ENCODE data around the gene CIDEC. TPM values are rescaled to one million over a fixed set of nuclear protein-coding genes. Genes with fewer than 3 reads are reported as not detected.

The CIDEC gene
- total RNA-seq, 1 experiment from 2014 or later = 1.9 TPM

GRCh38 chr3:9833078-9833477 lies 47.0 kb downstream of the CIDEC start:
- H3K27me3 ChIP-seq (replicated peaks; ENCODE audit: control insufficient read depth, insufficient read depth, low read length) = no peaks in the 10 kb centered on the region
- ChIA-PET CTCF (interaction anchor here (0.6 kb wide), 1 partner anchor 194 kb away, joined by 4 read pairs; no protein-coding TSS in a partner anchor), POLR2A (no interaction called here)
- no peak for DNase-seq
- intact Hi-C loops (cut with micrococcal nuclease; ENCODE audit: unreplicated experiment) = no loop called here
- H3K36me3 Mint-ChIP-seq (ENCODE audit: insufficient read depth, unreplicated experiment) = peaks cover 24% of the 10 kb centered on the region
- no TSS peak for BruUV-seq (replicated peaks)
- no peaks in the 10 kb centered on the region for H3K4me1 Mint-ChIP-seq (ENCODE audit: low read depth, unreplicated experiment)
- no peaks in the 10 kb centered on the region for H3K9me3 ChIP-seq
- H3K9me3 Mint-ChIP-seq (ENCODE audit: unreplicated experiment) = no peaks in the 10 kb centered on the region
- no peak overlapping the region for H3K4me3 Mint-ChIP-seq (ENCODE audit: unreplicated experiment)
- H3K27me3 Mint-ChIP-seq (ENCODE audit: insufficient read depth, unreplicated experiment) = no peaks in the 10 kb centered on the region
- H3K4me3 ChIP-seq (ENCODE audit: low read depth, low read length) = no peak overlapping the region
- TF ChIP-seq CTCF (IDR thresholded peaks at IDR 0.05; ENCODE audit: insufficient read depth in 1 of 2, low read depth in 1 of 2, low read length in 1 of 2, severe bottlenecking in 1 of 2, unreplicated experiment in 1 of 2) = no peak
- no peaks in the 10 kb centered on the region for H3K4me1 ChIP-seq
- H3K36me3 ChIP-seq (ENCODE audit: control insufficient read depth, insufficient read depth, low read length) = no peaks in the 10 kb centered on the region; the same call in 1 of the 2 replicates
- H3K27ac Mint-ChIP-seq (ENCODE audit: unreplicated experiment) = no peak overlapping the region

GRCh38 chr3:9831253-9831652 lies 48.8 kb downstream of the CIDEC start:
- Mint-ChIP-seq H3K36me3 (ENCODE audit: insufficient read depth, unreplicated experiment) (peaks cover 19% of the 10 kb centered on the region), H3K4me3 (ENCODE audit: unreplicated experiment) (no peak overlapping the region), H3K9me3 (ENCODE audit: unreplicated experiment) (no peaks in the 10 kb centered on the region), H3K4me1 (ENCODE audit: low read depth, unreplicated experiment) (no peaks in the 10 kb centered on the region), H3K27ac (ENCODE audit: unreplicated experiment) (no peak overlapping the region), H3K27me3 (ENCODE audit: insufficient read depth, unreplicated experiment) (no peaks in the 10 kb centered on the region)
- Histone ChIP-seq H3K36me3 (ENCODE audit: control insufficient read depth, insufficient read depth, low read length) (no peaks in the 10 kb centered on the region; the same call in 1 of the 2 replicates), H3K4me1 (no peaks in the 10 kb centered on the region), H3K9me3 (no peaks in the 10 kb centered on the region), H3K4me3 (ENCODE audit: low read depth, low read length) (no peak overlapping the region), H3K27me3 (replicated peaks; ENCODE audit: control insufficient read depth, insufficient read depth, low read length) (no peaks in the 10 kb centered on the region)
- BruUV-seq (replicated peaks) = no TSS peak
- no peak for TF ChIP-seq CTCF (IDR thresholded peaks at IDR 0.05; ENCODE audit: insufficient read depth in 1 of 2, low read depth in 1 of 2, low read length in 1 of 2, severe bottlenecking in 1 of 2, unreplicated experiment in 1 of 2)
- DNase-seq = no peak
- CTCF ChIA-PET = interaction anchor here (1.8 kb wide), 1 partner anchor 115 kb away, joined by 9 read pairs; no protein-coding TSS in a partner anchor
- intact Hi-C loops (cut with micrococcal nuclease; ENCODE audit: unreplicated experiment) = no loop called here
- POLR2A ChIA-PET = interaction anchor here (0.6 to 0.7 kb wide), 2 partner anchors 86 to 115 kb away, joined by 4 to 6 read pairs; partner anchors contain the start of gene IL17RC

GRCh38 chr3:9828801-9829755 lies 51.0 kb downstream of the CIDEC start:
- Mint-ChIP-seq H3K4me1 (ENCODE audit: low read depth, unreplicated experiment) (no peaks in the 10 kb centered on the region), H3K27me3 (ENCODE audit: insufficient read depth, unreplicated experiment) (no peaks in the 10 kb centered on the region), H3K4me3 (ENCODE audit: unreplicated experiment) (no peak overlapping the region), H3K36me3 (ENCODE audit: insufficient read depth, unreplicated experiment) (peaks cover 6% of the 10 kb centered on the region), H3K27ac (ENCODE audit: unreplicated experiment) (no peak overlapping the region), H3K9me3 (ENCODE audit: unreplicated experiment) (no peaks in the 10 kb centered on the region)
- intact Hi-C loops (cut with micrococcal nuclease; ENCODE audit: unreplicated experiment) = loop anchor here (5.0 kb wide), 1 partner anchor 103 kb away; the partner anchor contains the start of gene CRELD1
- TF ChIP-seq CTCF (IDR thresholded peaks at IDR 0.05; ENCODE audit: insufficient read depth in 1 of 2, low read depth in 1 of 2, low read length in 1 of 2, severe bottlenecking in 1 of 2, unreplicated experiment in 1 of 2) = no peak
- Histone ChIP-seq H3K4me3 (ENCODE audit: low read depth, low read length) (no peak overlapping the region), H3K27me3 (replicated peaks; ENCODE audit: control insufficient read depth, insufficient read depth, low read length) (no peaks in the 10 kb centered on the region), H3K36me3 (ENCODE audit: control insufficient read depth, insufficient read depth, low read length) (no peaks in the 10 kb centered on the region), H3K9me3 (no peaks in the 10 kb centered on the region), H3K4me1 (no peaks in the 10 kb centered on the region)
- no TSS peak for BruUV-seq (replicated peaks)
- ChIA-PET POLR2A (interaction anchor here (0.6 kb wide), 2 partner anchors 103 to 259 kb away, joined by 3 to 5 read pairs; no protein-coding TSS in a partner anchor), CTCF (interaction anchor here (0.5 to 0.6 kb wide), 3 partner anchors 43 to 119 kb away, joined by 3 to 4 read pairs (median 3); no protein-coding TSS in a partner anchor)
- no peak for DNase-seq
